Measurements from ENCODE around the gene COQ9.
"Not testable (repeated sequence)": the region's sequence is repeated elsewhere in the genome, so short reads cannot be mapped to it uniquely, and the experiment has no call there.

The COQ9 gene

DNA sequence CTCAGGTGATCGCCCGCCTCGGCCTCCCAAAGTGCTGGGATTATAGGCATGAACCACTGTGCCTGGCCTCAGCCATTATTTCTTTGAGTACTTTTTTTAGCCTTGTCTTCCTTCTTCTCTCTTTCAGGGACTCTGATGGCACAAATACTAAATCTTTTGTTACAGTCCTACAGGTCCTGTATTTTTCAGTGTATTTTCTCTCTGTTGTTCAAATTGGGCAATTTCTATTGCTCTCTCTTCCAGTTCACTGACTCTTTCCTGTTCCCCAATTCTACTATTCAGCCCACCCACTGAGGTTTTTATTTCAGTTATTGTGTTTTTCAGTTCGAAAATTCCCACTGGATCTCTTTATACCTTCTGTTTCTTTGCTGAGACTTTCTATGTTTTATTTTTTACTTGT lies 46.5 kb downstream of the COQ9 start:
- Histone ChIP-seq H3K27ac (replicated peaks) (no peak overlapping the region), H3K4me3 (replicated peaks; ENCODE audit: insufficient read depth, low read length) (no peak overlapping the region), H3K27me3 (ENCODE audit: insufficient read depth, poor library complexity, severe bottlenecking) (no peaks in the 10 kb centered on the region)
- DNase-seq (ENCODE audit: low read depth in 1 of 2, low spot score in 1 of 2), result no peak
- TF ChIP-seq SPI1 (IDR thresholded peaks at IDR 0.05; ENCODE audit: borderline replicate concordance, low read depth) (no peak), POLR2AphosphoS5 (IDR thresholded peaks at IDR 0.05; ENCODE audit: low read depth) (no peak), GABPA (IDR thresholded peaks at IDR 0.05; ENCODE audit: low read depth) (no peak)
- TF ChIP-seq, protein P1, sequence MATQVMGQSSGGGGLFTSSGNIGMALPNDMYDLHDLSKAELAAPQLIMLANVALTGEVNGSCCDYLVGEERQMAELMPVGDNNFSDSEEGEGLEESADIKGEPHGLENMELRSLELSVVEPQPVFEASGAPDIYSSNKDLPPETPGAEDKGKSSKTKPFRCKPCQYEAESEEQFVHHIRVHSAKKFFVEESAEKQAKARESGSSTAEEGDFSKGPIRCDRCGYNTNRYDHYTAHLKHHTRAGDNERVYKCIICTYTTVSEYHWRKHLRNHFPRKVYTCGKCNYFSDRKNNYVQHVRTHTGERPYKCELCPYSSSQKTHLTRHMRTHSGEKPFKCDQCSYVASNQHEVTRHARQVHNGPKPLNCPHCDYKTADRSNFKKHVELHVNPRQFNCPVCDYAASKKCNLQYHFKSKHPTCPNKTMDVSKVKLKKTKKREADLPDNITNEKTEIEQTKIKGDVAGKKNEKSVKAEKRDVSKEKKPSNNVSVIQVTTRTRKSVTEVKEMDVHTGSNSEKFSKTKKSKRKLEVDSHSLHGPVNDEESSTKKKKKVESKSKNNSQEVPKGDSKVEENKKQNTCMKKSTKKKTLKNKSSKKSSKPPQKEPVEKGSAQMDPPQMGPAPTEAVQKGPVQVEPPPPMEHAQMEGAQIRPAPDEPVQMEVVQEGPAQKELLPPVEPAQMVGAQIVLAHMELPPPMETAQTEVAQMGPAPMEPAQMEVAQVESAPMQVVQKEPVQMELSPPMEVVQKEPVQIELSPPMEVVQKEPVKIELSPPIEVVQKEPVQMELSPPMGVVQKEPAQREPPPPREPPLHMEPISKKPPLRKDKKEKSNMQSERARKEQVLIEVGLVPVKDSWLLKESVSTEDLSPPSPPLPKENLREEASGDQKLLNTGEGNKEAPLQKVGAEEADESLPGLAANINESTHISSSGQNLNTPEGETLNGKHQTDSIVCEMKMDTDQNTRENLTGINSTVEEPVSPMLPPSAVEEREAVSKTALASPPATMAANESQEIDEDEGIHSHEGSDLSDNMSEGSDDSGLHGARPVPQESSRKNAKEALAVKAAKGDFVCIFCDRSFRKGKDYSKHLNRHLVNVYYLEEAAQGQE (IDR thresholded peaks at IDR 0.05; ENCODE audit: insufficient replicate concordance, low read depth), result no peak
- TF ChIP-seq, protein P2, sequence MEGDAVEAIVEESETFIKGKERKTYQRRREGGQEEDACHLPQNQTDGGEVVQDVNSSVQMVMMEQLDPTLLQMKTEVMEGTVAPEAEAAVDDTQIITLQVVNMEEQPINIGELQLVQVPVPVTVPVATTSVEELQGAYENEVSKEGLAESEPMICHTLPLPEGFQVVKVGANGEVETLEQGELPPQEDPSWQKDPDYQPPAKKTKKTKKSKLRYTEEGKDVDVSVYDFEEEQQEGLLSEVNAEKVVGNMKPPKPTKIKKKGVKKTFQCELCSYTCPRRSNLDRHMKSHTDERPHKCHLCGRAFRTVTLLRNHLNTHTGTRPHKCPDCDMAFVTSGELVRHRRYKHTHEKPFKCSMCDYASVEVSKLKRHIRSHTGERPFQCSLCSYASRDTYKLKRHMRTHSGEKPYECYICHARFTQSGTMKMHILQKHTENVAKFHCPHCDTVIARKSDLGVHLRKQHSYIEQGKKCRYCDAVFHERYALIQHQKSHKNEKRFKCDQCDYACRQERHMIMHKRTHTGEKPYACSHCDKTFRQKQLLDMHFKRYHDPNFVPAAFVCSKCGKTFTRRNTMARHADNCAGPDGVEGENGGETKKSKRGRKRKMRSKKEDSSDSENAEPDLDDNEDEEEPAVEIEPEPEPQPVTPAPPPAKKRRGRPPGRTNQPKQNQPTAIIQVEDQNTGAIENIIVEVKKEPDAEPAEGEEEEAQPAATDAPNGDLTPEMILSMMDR (IDR thresholded peaks at IDR 0.05; ENCODE audit: insufficient read depth, low read length), result no peak

DNA sequence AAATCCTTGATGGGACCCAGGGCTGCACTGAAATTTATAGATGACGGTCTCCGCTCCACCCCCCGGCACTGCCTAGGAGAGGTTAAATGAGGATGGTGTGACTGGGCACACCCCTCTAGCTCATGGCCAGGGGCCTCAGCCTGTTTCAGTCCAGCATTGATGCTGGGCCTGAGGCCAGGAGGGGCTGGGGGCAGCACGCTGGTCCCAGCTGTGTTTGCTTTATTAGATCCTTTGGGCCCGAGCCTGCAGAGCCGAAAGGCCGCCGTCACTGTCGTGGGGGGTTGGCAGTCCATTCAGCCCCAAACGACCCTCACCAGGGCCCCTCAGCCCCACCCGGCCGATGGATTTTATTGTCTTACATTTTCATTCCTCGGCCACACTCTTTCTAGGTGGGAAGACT lies 49.8 kb downstream of the COQ9 start:
- H3K4me3 ChIP-seq (replicated peaks; ENCODE audit: insufficient read depth, low read length), result no peak overlapping the region
- no peak for DNase-seq (ENCODE audit: low read depth in 1 of 2, low spot score in 1 of 2)
- no peaks in the 10 kb centered on the region for H3K27me3 ChIP-seq (ENCODE audit: insufficient read depth, poor library complexity, severe bottlenecking)
- no peak overlapping the region for H3K27ac ChIP-seq (replicated peaks)
- TF ChIP-seq POLR2AphosphoS5 (IDR thresholded peaks at IDR 0.05; ENCODE audit: low read depth), result no peak
- TF ChIP-seq, protein P1 (IDR thresholded peaks at IDR 0.05; ENCODE audit: insufficient replicate concordance, low read depth), result no peak
- no peak for TF ChIP-seq SPI1 (IDR thresholded peaks at IDR 0.05; ENCODE audit: borderline replicate concordance, low read depth)
- TF ChIP-seq, protein P2 (IDR thresholded peaks at IDR 0.05; ENCODE audit: insufficient read depth, low read length), result no peak
- no peak for TF ChIP-seq GABPA (IDR thresholded peaks at IDR 0.05; ENCODE audit: low read depth)

GRCh38 chr16:57498031-57498430 lies 50.8 kb downstream of the COQ9 start:
- Histone ChIP-seq H3K4me3 (replicated peaks; ENCODE audit: insufficient read depth, low read length) (no peak overlapping the region), H3K27me3 (ENCODE audit: insufficient read depth, poor library complexity, severe bottlenecking) (no peaks in the 10 kb centered on the region), H3K27ac (replicated peaks) (no peak overlapping the region)
- TF ChIP-seq, protein P1 (IDR thresholded peaks at IDR 0.05; ENCODE audit: insufficient replicate concordance, low read depth), result no peak
- TF ChIP-seq, protein P2 (IDR thresholded peaks at IDR 0.05; ENCODE audit: insufficient read depth, low read length), result no peak
- TF ChIP-seq GABPA (IDR thresholded peaks at IDR 0.05; ENCODE audit: low read depth) (no peak), SPI1 (IDR thresholded peaks at IDR 0.05; ENCODE audit: borderline replicate concordance, low read depth) (no peak), POLR2AphosphoS5 (IDR thresholded peaks at IDR 0.05; ENCODE audit: low read depth) (no peak)
- no peak for DNase-seq (ENCODE audit: low read depth in 1 of 2, low spot score in 1 of 2)

DNA sequence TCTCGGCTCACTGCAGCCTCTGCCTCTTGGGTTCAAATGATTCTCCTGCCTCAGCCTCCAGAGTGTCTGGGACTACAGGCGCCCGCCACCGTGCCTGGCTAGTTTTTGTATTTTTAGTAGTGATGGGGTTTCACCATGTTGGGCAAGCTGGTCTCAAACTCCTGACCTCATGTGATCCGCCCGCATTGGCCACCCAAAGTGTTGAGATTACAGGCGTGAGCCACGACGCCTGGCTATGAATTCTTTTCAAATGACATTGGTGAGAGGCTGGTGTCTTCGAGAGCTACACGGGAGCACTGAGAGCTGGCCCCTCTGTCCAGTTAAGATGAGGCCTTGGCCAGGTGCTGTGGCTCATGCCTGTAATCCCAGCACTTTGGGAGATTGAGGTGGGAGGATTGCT lies 52.7 kb downstream of the COQ9 start:
- not testable (repeated sequence) for DNase-seq (ENCODE audit: low read depth in 1 of 2, low spot score in 1 of 2); H3K4me3 ChIP-seq (replicated peaks; ENCODE audit: insufficient read depth, low read length); H3K27ac ChIP-seq (replicated peaks); H3K27me3 ChIP-seq (ENCODE audit: insufficient read depth, poor library complexity, severe bottlenecking)

All from HL-60 (cell line).